ENCODE results near the gene IL26.

The IL26 gene, protein sequence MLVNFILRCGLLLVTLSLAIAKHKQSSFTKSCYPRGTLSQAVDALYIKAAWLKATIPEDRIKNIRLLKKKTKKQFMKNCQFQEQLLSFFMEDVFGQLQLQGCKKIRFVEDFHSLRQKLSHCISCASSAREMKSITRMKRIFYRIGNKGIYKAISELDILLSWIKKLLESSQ

DNA sequence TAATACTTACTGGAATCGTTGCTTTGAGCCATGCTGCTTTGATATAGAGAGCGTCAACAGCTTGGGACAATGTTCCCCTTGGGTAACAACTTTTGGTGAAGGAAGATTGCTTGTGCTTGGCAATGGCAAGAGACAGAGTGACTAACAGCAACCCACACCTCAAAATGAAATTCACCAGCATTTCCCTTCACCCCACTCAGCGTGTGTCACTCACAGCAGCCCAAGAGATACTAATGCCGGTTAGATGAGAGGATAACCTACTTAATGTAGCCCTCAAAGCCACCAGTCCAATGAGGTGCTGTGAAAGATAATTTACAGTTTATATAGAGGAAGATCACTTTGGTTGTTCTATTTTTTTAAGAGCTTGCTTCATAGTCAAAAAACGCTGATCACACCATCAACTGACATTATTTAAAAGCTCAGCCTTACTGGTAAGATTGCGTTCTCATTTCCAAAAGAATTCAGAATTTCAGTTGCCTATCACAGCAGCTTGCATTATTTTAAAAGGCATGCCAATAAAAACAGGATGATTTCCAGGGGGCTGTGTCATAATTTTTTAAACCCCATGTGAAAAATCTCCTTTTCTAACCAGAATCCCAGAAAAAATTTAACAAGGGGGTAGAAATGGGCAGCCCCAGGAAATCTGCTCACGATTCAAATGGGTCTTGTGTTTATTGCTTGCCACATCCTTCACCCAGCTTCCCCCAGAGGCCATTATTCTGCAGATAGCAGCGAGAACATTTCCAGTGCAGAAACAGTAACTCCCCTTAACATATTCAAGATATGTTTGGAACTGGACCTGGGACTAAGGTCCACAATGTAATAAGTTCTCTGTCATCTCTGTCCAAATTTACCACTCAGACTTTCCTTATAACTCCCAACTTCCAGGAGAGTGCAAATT, at the start of gene IL26:
IL26 (minus strand) TSS at position 235 of the 901 bp plus-strand sequence; CDS start at position 181, 54 bp downstream.
- DNase-seq, result no peak

DNA sequence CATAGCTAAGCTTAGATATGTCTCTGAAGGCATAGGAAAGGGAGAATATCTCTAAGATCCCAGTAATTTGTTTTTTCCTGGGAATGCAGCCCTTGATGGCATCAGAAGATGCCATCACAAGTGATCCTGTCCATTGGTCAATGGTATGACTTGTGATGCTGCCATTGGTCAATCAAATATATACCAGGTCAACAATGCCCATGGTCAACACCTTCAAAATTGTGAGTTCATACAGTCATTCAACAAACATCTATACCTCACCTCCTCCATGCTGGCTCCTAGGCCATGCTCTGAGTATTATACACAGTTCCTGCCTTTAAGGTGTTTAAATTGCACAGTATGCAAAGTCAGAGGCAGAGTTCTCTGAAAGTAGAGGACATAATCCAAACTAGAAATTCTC, 47.1 kb upstream of the IL26 start:
- no peak for DNase-seq

GRCh38 chr12:68271346-68271745, 45.7 kb upstream of the IL26 start:
- DNase-seq, result no peak

DNA sequence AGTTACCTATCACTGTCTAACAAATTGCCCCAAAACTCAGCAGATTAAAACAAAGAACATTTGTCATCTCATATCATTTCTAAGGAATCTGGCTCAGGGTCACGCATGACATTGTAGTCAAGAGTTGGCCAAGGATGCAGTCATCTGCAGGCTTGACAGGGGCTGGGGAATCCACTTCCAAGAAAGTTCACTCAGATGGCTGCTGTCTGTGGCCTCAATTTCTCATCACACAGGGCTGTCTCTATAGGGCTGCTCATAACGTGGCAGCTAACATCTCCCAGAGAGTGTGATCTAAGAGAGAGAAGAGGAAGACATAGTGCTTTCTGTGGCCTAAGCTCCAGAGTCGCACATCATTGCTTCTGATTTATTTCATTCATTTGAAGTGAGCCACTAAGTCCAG, 44.7 kb upstream of the IL26 start:
- DNase-seq, result no peak

DNA sequence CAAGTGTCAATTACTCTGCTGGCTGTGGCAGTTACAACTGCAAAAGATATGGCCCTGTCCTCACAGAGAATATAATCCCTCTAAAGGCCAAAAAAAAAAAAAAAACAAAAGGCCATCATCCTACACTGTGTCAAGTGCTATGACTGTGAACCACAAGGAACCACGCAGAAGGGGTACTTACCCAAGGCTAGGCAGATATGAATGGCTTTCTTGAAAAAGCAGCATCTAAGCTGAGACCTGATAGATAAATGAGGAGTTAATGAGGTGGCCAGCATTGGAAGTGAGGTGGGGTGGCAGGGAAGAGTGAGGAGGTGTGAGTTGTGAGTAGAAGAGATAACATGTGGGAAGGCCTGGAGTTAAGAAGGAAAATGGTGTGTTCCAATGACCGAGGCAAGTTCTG, 44.2 kb upstream of the IL26 start:
- no peak for DNase-seq

GRCh38 chr12:68268967-68269366, 43.4 kb upstream of the IL26 start:
- no peak for DNase-seq

DNA sequence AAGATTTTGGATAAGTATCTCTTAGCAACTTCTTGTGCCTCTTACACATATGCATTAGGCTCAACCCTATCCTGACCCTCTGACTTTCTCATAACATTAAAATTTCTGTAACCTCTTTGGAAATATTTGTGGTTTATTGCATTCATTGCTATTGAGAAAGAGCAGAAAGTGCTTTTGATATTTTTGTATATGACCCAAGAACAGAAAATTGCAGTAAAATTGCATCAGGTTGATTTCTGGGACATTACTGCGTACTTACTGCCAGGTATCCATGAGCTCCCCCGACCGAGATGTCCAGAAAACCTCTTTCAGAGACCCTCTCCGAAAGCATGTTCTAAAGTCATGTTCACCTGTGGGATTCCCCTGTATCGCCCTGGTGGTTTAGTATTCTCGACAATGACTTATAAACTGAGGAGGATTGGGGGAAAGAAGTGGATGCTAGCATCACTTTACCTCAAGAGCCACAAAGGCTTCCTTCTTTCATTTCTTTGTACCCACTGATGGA, 42.3 kb upstream of the IL26 start:
- no peak for DNase-seq

DNA sequence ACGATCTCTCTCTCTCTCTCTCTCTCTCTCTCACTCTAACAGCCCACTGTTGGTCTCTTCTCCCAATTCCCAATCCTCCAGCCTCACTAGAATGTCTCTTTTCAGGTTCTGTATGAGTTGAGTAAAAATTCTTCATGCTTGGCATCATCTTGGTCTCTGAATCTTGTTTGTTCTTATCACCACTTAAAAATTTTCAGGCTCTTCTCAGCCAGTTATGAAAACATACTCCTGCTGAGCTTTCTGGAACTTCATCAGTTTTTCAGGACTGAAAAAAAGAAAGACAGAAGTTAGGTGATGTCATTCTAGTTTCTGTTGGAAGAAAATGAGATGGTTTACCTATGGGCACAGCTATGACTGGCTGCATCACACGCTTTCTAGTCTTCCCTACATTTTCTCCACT, 39.2 kb upstream of the IL26 start:
- DNase-seq, result no peak

DNA sequence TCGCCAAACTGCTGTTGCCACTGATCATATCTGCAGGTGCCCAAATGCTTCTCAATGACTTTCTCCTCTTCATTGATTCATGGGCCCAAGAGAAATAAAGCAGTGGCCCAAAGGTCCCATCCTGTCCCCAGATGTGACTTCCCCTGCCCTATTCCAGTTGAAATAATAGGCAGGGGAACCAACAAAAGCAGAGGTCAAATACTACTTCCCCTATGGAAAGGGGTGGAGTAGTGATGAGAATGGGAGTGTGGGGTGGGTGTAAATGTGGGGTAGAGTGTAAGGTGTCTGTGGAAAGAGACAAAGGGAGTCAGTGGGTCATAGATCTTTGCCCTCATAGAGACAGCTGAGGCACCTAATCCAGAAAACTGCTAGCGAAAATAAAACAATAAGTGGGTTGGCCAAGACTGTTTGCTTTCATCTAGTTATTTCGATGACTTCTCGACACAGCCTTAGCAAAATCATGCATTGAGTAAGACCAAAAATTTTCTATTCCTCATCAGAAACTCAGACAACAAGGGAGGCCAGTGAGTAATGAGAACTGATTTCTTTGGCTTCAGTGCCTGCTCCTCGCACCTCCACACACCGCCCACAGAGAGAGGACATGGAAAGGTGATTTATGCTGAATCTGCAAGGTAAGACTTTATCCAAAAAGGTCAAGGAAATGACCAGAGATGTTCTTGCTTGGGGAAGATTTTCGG, 38.7 kb upstream of the IL26 start:
- no peak for DNase-seq

- no peak for DNase-seq
These were observed 37.8 kb upstream of the IL26 start for GRCh38 chr12:68263366-68263765.

GRCh38 chr12:68261896-68262295, 36.3 kb upstream of the IL26 start:
- no peak for DNase-seq

DNA sequence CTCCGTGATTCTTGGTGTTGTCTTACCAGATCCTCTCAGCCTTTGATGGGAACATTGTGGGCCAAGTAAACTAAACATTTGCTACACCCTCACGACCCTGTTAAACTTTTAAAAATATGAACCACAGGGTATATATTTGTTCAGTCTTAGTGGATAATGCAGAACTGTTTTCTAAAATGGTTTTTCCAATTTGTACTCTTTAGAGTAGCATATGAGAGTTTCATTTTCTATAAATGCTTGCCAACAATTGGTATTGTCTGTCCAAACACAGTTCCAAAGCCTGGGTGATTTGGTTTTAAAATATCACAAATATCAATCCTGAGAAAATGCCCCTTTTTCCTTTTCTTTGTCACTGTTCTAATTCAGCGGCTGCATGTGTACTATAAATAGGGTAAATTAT, 34.5 kb upstream of the IL26 start:
- DNase-seq, result no peak

GRCh38 chr12:68259318-68259940, 33.8 kb upstream of the IL26 start:
- no peak for DNase-seq

- DNase-seq, result no peak
These were observed 27.9 kb upstream of the IL26 start, which contains the start of gene IL22 for GRCh38 chr12:68253504-68253903. Gene IL22, minus strand, starts transcription at chr12:68253604. Its CDS starts 156 bp downstream, at chr12:68253448.

- no peak for DNase-seq
These were observed 26.5 kb upstream of the IL26 start for GRCh38 chr12:68252077-68252476.

GRCh38 chr12:68250454-68250853, 24.8 kb upstream of the IL26 start:
- DNase-seq, result no peak

DNA sequence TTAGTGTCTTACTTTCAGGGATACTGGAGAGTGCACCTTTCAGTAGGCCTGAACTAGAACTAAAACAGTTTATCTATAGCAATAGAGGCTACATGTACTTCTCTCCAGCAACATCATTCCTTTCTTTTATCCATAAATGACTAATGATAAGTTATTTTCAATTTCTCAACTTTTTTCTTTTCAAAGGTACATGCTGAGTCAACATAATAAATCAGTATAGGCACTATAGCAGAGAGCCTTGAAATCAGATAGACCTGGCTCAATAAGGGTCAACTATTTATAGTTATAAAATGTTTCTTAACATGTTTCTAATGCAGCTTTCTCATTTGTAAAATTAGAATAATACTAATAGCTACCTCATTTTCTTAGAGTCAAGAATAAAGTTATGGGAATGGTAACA, 22.2 kb upstream of the IL26 start:
- DNase-seq, result no peak

DNA sequence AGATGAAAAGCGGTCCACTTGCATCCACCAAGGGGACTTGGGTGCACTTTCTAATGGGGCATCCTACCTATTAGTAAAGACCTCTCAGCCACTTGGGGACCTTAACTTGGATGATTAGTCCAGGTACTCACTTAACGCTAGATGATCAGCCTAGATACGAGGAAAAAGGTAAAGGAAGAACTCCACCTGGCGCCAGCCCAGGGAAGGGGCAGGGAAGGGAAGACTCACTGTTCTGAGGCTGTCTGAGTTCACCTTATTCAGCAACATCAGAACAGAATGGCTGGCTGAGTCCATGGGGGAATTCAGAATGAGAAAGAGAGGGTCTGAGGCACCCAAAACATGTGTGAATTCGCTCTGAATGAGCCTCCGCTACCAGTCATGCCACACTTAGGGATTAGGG, 20.7 kb upstream of the IL26 start:
- no peak for DNase-seq

DNA sequence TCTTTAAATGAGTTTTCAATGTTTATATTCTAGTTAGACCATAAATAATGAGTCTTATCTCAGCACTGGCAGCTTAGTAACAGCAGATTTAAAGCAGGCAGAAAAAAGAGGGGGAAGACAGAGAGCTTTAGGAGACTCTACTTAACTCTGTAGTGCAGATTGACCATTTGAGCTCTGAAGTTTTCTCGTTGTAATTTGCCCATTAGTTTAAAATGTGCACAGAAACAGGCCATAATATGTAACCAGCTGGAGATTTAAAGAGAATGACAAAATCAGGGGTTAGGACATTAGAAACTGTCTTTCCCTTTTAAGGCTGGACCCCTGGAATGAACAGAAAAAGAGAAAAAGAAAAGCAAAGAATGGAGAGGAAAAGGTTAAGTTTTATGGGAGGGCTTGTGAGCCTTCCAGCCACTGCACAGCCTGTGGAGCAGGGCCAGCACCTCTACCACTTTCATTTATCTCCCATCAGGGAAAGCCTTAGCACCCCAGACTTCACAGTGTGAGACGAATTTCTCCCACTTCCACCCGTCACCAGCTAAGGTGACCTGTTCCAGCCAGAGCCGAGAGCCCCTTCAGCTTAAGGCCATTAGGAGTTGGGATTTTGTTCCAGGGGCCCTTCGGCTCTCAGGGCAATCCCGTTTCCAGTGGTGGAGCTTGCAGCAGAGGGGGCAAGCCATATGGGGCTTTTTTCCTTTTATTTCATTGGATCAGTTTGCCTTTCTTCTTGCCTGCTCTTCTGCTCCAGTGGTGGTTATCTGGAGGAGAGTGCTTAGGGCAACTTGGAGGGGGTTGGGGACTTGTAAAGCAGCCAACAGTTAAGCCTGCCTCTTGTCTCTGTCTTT, 19.8 kb upstream of the IL26 start:
- no peak for DNase-seq

- no peak for DNase-seq
These were observed 17.2 kb upstream of the IL26 start for GRCh38 chr12:68242777-68243176.

DNA sequence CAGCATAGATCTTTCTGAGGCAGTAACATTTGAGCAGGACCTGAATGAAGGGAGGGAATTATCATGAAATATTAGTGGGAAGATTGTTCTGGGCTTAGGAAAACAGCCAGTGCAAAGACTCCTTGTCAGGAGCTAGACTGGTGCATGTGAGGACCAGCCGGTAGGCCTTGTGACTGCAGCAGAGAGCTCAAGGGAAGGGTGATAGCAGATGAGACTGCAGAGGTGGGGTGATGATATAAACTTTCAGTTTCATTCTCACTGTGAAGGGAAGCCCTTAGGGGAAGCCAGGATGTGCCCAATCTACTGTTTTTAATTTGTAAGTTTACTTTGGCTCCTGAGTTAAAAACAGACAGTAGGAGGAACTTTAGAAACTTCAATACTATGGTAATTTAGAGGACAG, 15.4 kb upstream of the IL26 start:
- peak in 1 of 2 donors; percentile 62 for DNase-seq

DNA sequence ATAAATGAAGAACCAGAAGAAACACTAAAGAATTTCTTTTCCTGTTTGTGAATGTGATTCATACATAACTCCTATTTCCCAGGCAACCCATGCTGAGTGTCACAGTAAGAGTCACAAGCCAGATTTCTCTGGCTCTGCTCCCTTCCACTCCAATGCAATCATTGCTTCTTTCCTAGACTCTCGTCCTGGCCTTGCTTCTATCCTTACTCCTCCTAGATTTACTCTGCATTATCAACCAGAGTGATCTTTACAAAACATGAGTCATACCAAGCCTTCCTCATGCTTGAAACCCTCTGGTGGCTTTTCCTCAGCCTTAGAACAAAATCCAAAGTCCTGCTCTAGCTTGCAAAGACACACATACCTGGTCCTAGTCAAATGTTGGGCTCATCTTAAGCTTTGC, 14.5 kb upstream of the IL26 start:
- no peak for DNase-seq

All from bone marrow (tissue), 2 donors.